ENCODE data around the gene CSNK2A2.

Gene CSNK2A2

DNA sequence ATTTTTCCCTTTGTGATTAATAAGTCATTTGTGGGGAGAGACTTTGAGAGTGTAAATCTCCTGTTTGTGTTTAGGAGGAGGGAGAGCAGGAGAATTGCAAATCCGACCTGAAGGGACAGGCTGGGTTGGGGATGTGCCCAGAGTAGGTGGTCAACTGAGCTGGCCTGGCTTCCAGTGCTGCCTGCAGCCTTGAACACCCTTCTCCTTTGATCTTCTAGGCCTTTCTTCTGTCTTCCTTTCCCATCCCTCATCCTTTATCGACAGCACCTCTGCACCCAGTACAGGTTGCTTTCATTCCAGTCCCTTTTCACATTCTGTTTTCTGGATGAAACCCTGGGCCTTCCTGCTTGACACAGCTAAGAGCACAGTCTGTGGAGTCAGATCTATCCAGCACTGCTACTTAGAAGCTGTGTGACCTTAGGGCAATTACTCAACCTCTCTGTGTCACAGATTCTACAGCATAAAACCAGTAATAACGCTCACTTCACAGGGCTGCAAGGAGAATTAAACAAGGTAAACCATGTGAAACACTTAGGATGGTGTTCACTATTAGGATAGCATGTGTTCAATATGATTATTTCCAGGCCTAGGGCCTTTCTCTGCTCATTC is 1.0 kb upstream of the CSNK2A2 start:
- no peak for DNase-seq (ENCODE audit: low read depth, low spot score)

DNA sequence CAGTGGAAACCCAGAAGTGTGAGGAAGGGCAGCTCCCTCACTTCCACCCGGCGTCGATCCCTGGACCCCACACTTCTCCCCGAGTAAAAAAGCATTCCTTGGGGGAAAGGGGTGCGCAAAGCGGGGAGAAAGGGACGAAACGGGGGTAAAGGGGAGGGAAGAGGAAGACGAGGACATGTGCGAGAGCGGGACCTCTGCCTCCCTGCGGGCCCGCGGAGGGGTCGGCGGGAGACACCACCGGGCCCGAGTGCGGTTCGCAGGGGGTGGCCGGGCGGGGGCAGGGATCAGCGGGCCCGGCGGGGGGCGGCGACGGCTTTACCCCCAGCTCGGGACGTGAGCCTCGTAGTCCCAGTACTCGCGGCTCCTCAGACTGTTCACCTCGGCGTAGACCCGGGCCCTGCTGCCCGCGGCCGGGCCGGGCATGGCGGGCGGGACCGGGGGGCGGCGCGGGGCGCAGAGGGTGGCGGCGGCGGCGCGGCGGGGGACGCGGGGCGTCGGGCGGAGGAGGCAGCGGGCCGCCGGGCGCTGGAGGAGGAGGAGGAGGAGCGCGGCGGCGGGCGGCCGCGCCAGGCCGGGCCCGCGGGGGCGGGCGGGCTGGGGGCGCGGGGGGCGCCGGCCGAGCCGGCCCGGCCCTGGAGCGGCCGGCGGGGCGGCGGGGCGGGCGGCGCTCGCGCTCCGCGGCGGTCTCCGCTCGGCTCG is 443 bp downstream of the CSNK2A2 start:
- DNase-seq (ENCODE audit: low read depth, low spot score) = no peak

DNA sequence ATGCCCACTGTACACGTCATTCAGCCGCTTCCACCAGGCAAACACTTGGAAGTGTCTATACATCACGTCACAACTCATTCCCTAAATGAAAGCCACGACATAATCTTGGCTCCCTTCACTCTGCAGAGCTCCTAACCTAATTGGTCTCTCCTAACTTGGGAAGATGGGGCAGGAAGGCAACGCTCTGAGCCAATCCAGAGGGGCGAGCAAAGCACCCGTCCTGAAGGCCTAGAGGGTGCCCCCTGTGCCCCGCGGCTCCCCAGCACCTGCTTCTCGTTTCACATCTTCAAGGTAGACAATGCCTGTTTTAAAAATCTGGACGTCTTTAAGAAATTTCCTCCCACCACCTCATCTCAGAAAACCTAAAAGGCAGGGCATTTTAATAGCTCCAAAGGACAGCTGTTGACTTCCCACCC is 1.0 kb downstream of the CSNK2A2 start:
- no peak for DNase-seq (ENCODE audit: low read depth, low spot score)

DNA sequence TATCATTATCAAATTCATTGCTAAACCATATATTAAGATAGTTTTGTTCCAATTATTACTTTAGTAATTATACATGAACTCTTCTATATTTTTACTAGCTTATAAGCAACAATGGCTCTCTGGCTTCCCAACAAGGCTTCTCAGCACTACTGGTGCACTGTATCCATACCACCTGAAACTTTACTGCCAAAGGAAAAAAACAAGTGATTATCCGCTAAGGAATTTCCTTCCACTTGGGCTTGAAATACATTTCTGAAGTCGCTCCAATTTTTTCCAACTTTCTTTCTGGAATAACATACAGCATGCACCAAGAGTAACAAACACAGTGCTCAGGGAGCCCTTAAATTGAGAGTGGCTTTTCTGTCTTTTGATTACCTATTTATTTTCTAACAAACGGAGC is 2.1 kb downstream of the CSNK2A2 start:
- DNase-seq (ENCODE audit: low read depth, low spot score) = no peak

DNA sequence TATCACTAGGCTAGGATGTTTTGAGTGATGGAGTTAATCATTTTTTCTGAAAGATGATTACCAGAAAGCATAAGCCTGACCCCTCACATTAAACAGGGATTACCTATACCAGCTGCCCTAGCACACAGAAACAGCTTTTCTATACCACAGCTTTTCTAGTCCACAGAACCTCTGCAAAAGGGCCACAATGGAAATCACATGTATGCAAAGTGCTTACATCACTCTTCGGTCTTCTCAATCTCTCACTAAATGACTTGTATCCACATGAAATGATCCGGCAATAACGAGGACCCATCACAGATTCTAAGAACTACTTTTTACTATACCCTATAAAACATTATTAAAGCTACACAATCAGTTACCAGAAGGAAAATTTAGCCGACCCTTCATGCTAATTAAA is 2.6 kb downstream of the CSNK2A2 start:
- DNase-seq (ENCODE audit: low read depth, low spot score) = no peak

DNA sequence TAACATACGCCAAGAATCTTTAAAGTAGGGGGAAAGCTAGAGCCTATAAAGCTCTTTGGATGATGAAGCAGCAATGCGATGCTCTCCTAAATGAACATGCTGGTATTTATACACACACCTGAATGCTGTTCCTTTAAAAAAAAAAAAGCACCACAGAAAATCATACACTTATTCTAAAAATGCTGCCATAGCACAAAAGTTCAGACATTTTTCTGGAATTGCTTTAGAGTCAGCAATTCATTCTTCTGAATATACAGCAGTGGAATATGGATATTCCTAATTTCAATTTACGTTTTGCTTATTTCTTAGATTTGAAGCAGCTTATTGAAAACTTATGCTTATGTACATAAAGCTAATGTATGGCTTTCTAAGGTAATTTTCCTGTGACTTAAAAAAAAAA is 3.1 kb downstream of the CSNK2A2 start:
- no peak for DNase-seq (ENCODE audit: low read depth, low spot score)

DNA sequence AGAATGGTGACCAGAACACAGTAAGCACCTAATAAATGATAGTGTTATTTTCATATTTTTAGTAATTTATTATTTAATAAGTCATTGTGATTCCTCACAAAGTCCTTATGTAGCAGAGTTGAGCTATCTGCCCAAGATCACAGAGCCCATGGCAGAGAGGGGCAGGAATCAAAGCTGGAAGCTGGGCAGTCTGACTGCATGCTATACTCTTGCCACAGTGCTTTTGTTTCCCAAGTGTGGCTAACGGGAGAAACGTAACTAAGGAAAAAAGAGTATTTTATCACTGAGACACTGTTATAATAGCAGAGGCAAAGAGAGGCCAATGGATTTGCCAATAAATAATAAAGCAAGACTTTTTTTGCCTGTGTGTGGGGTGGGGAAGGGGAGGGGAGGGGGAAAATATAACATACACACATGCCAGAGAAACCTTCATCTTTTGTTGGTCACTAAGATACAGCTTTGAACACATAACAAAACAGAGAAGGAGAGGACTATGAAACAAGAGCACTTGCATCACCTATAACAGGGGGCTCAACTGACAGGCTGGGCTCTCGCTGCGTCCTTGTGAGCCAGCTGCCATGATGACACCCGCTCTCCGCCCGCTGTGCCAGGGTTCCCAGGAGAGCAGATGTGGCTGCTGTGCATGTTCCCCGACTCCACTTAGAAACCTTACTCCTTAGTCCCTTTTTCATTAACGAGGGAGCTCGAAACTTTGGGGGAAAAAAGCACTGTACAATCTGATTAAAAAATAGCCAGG is 10.1 kb downstream of the CSNK2A2 start:
- no peak for DNase-seq (ENCODE audit: low read depth, low spot score)

DNA sequence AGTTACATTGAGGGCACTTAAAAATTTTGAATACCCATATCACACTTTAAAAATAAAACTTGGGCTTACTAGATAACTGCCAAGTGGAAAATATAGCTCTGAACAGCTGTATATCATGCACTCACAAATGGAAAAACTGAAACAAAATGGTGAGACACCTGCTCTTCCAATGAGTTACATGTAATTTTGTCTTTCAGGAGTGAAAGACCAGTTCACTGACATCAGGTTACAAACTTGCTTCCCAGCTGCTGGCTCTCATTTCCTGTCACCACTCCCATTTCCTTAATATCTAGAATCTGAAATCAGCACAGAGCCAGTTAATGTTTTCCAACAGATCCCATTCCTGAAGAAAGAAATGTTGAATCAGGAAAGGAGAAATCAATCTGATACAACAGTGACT is 10.8 kb downstream of the CSNK2A2 start:
- DNase-seq (ENCODE audit: low read depth, low spot score) = no peak

DNA sequence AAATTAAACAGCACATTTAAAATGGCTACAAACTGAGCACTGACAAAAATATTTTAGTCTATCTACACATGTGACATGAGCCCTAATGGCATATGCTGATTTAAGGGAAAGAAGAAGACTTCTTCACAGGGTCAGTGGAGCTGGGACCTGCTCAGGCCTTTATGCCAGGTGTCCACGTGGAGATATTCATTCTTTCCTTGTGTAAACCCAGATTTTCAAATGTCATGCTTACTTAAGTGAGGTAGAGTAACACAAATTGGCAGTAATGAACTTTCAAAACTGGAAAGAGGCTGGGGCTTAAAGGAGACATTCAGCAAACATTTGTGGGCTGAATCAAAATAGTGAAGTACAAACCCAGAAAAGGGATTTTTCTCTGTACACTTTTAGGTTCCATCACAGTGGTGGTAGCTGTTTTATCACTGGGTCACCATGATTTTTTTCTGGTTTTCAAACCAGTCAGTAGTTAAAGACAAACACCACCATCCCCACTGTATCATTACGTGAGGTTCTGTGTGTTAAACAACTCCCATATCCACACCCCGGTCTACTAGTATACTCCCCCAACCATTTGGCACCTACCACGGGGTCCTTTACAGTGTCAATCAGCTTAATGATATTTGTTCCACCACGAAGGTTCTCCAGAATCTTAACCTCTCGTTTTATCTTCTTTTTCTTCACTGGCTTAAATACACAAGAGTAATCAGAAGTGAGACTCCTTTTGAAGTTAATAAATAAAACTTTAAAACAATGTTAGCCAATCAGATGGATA is 11.5 kb downstream of the CSNK2A2 start:
- no peak for DNase-seq (ENCODE audit: low read depth, low spot score)

DNA sequence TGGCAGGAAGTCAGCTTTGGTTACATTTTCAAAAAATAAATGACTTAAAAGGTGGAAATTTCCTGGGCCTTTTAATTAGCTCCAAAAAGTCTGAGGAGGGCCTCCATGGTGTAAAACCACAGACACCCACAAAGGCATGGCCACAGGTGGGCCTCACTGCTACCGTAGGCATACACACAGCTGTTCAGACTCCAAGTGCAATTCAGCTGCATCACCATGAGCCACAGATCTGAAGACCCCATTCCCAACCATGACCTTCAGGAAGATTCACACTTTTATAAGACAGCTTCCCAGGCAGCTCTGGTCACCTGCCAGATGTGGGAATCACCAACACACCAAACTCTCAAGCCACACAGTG is 20.6 kb downstream of the CSNK2A2 start:
- no peak for DNase-seq (ENCODE audit: low read depth, low spot score)

DNA sequence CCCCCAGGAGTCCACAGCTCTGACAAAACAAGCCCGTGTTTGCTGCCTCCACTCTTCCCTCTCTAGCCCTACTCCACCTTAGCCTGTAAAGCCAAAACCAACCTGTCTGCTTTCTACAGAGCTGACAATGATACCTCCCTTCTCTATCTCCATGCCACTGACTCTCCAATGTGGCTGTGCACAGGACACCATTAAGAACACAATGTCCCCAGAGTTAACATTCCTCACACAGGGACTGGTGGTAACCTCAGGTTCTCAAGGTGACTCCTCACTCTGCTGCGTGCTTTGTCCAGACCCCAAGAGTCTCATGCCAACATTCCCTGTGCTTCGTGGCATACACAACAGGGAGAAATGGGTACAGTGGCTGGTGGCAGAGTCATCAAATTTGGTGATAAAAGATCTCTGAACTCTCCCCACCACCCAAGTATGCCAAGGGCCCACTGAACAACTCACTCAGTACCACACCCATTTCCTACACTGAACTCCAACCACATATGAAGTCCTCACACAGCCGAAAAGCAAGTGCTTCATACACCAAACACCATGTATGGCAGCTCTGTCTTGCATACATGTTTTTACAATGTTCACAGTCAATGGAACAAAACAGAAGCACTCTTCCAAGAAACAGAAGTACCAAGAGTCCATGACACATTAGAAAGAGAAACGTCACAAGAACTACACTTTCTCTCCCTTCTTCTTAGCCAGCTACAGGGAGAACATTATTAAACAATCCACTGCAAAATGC is 21.1 kb downstream of the CSNK2A2 start:
- no peak for DNase-seq (ENCODE audit: low read depth, low spot score)

DNA sequence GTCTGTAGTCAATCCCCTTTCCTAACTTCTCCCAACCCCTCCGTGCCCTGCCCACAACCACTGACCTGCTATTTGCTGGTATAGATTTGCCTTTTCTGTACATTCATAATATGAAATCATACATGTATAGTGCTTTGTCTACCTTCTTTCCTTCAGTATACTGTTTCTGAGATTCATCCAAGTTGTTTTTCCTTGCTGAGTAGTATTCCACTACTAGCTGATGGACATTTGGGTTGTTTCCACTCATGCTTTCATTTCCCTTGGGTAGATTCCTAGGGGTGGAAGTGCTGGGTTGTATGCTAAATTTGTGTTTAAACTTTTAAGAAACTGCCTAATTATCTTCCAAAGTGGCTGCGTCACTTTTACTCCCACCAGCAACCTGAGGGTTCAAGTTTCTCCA is 27.7 kb downstream of the CSNK2A2 start:
- DNase-seq (ENCODE audit: low read depth, low spot score) = no peak

DNA sequence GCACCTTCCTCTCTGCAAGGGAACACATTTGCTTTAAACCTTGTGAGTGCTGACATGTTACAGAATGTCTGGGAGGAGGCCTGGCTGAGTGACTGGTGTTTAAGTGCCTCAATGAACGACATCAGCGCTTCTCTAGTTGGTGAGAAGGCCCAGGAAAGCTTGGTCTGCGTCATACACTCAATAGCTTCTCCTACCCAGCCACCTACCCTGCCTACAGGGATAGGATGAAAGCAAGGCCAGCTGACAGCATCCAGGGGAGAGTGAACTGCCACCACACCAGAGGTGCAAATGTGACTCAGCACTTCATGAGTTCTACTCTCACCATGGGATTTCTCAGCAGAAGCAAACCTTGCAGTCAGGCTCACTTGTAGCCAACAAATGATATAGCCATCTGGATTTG is 37.1 kb downstream of the CSNK2A2 start:
- no peak for DNase-seq (ENCODE audit: low read depth, low spot score)

DNA sequence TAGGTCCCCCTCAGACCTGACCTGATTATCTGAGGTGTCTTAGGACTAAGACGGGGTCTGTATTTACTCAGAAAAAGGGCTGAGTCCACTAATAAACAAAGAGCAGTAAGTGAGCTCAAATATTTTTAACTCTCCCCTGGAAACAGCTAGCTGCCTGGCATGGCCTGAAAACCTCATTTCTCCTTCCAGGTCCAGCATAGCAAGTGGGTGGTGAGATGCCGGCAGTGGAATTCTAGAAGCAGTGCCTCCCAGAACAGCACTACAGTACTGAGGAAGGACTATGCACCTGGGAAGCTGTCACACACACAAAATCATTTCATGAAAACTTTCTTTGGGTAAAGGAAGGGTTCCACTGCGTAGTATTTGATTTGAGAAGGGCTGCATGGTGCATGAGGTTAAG is 39.2 kb downstream of the CSNK2A2 start:
- DNase-seq (ENCODE audit: low read depth, low spot score) = no peak

DNA sequence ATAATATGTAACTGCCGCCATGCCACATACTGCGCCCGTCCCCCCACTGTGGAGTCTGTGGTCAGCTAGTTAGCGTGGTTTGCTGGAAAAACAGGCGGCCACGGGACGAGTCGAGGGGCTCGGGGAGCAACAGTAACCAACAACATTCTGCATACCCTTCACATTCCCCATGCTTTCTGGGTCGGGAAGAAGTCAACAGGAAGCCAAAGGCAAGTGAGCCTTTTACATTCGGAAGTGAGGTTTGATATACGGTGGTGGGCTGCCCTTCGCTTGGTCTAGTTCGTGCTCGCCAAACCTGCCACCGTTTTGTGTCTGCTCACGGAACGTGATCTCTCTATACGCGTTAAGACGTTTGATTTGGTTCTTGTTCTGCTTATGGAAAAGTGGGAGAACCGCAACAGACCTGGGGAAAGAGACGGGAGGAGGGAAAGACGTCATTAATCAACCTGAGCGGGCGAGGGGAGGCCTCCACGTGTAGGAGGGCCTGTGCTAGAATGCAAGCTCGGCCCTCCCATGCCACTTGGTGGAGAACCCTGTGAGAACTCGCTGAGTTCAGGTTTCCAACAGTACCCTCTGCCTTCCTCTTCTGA is 39.9 kb downstream of the CSNK2A2 start:
- no peak for DNase-seq (ENCODE audit: low read depth, low spot score)

DNA sequence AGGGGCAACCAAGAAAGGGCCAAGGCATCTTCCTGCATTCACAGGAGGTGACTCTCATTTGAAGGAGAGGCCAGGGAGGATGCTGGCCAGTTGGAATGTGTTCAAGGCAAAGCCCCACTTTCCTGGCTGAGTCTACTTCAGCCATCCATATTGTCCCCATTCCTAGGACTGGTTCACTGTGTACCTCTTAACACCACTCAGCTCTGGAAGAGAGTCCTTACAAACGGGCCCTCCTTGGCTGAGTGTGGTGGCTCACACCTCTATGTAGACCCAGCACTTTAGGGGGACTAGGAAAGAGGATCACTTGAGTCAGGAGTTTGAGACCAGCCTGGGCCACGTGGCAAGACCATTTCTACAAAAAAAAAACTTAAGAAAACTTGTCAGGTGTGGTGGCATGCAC is 40.7 kb downstream of the CSNK2A2 start:
- no peak for DNase-seq (ENCODE audit: low read depth, low spot score)

DNA sequence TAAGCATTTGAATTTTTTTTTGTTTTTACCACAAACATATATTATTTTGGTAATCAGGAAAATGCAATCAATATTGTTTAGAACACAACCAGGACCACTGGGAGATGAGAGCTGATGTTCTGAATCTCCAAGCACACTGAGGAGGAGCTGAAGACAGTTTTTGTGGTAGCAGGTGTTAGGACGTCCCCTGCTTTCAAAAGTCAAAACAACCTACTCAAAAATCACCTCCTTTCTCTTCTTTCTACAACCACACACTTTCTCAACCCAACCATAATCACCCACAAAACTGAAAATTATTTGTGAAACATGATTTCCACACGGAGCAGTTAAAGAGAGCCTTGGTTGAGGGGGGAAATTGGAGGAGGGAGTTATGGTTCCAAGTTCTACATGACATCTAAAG is 42.1 kb downstream of the CSNK2A2 start:
- DNase-seq (ENCODE audit: low read depth, low spot score) = no peak

DNA sequence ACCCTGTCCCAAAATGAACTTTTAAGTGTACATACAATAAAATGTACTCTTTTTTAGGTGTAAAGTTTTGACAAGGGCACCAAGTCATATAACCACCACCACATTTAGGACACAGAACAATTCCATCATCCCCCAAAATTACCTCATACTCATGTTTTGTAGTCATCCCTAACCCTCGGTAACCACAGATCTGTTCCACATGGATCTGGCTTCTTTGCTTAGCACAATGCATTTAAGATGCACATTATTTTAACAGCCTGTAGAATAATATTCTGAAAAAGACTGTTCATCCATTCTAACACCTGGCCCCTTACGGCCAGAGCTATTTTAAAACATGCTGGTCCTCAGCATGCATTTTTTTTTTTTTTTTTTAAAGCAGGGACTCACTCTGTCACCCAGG is 43.6 kb downstream of the CSNK2A2 start:
- no peak for DNase-seq (ENCODE audit: low read depth, low spot score)

DNA sequence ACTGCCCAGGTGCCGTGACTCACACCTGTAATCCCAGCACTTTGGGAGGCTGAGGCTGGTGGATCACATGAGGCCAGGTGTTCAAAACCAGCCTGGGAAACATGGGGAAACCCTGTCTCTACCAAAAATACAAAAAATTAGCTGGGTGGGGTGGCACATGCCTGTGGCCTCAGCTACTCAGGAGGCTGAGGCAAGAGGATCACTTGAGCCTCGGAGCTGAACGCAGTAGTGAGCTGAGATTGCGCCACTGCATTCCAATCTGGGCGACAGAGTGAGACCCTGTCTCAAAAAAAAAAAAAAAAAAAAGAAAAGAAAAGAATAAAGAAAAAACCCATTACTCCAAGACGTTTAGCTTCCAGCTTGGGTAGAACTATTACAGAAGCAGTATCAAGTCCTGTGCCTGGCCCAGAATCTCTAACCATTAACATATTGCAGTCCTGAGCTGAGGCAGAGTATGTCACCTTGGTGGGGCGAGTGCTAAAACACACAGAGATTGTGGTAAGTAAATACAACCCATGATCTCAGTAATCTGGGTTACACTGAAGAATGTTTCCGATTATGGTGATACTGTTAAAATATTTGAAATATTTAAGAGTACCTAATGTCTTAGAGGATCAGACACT is 45.5 kb downstream of the CSNK2A2 start:
- no peak for DNase-seq (ENCODE audit: low read depth, low spot score)

DNA sequence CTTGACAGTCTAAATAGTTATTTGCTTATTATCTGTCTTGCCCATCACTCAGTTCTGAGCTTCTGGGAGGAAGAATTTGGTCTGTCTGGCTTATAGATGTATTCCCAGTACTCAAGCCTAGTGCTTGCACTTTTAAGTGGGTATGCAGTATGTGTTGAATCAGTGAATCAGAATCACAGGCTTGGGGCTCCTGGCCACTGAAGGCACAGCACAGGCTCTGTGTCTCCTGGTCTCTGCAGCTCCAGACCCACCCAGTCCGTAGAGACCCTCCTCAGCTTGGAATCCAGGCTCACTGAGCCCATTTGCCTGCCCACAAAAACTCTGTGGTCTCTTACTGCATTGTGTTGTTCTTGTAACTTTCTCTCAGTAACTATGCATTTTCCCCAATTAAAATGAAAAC is 49.4 kb downstream of the CSNK2A2 start:
- DNase-seq (ENCODE audit: low read depth, low spot score) = no peak

DNA sequence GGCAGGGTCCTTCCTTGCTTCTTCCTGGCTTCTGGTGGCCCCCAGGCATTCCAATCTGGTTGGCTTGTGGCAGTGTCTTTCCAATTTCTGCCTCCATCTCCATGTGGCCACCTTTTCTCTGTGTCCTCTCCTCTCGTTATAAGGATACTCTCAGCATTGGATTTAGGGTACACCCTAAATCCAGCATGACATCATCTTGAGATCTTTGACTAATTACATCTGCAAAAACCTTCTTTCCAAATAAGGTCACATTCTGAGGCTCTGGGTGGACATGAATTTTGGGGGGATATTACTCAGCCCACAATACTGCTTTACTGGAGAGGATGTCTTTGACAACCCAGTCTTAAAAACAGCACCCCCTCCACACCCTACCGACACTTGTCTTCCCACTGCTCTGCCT is 49.8 kb downstream of the CSNK2A2 start:
- no peak for DNase-seq (ENCODE audit: low read depth, low spot score)

All from activated CD4-positive, CD25-positive, alpha-beta regulatory T cell treated with anti-CD3 and anti-CD28 coated beads, Interleukin-2, amount 50 U/mL, for 16 hours (primary cell).